HG03432 (cell line): Measurements from ENCODE around the gene BRD7.

Experiments used
- ATAC-seq: cut with Tn5 transposase; IDR thresholded peaks from one replicate; pipeline ENCODE4 v1.9.1; 2021; ENCODE audit warnings: mild to moderate bottlenecking, moderate library complexity; ENCODE audit not compliant: unreplicated experiment

The BRD7 gene

DNA sequence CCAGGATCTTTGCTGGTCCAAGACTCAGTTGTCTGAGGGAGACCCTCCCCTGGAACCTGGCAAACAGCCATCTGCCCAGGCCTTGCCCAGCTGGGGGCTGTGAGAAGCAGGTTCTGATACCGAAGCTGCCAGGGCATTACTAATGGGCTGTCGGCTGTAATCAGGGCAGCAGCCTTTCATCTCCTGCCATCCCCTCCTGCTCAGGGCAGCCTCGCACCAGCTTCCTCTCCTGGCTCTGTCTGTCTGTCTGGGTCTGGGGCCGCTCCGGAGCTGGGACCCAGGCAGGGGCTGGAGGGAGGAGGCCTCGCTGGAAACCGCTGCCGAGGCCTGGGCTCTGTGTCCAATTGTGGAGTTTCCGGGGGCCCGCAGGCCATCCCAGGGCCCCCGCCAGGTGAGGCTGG, 21.6 kb upstream of the BRD7 start:
- ATAC-seq: no peak

DNA sequence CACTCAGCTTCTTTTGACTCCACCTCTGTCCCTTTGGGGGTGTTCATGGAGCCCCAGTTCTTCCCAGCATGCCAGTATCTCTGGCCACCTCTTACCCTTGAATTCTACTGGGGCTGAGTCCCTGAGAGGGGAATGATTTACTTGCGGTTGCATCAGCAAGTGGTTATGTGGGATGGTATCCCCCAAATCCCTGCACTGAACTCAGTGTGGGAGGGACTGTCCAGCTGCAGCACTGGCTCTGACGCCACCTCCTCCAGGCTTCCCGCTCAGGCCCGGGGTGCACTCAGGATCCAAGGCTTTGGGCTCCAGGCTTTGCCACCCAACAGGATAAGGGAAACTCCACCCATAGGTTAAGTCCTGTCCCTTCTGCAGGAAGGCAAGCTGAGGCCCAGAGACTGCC, 21.1 kb upstream of the BRD7 start:
- no peak for ATAC-seq

DNA sequence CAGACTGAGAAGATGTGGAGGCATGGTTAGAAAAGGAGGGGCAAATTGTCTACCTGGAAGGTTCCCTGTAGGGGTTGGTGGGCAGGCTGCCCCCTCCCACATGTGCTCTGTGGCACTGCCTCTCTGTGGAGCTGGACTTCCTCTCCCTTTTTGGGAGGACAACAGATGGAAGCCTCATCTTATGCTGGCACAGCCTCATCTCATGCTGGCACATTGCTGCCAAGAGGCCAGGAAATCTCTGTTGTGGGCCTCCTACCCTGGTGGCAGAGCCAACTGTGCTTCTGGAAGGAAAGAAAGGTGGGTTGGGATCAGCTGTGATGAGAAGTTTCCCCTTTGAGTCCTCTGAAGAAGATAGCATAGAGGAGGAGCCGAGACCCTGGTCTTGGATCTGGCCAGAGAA, 19.7 kb upstream of the BRD7 start:
- no peak for ATAC-seq

DNA sequence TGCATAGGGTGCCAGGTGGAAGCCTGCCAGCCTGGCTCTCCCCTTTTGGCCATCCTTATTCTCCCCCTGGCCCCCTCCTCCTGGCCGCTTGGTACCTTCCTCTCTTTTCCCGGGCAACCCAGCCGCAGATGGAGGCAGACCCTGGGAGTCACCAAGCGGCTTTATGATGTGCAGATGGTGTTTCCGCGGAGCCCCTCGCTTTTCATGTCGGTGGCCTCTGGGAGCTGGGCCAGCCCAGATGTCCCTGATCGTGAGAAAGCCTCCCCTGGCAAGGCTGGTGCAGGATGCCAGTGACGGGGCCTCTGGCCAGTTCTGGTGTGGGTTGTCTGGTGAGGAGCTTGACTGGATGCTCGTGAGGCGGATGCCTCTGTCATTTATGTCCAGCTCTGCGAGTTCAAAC, 18.0 kb upstream of the BRD7 start:
- no peak for ATAC-seq

DNA sequence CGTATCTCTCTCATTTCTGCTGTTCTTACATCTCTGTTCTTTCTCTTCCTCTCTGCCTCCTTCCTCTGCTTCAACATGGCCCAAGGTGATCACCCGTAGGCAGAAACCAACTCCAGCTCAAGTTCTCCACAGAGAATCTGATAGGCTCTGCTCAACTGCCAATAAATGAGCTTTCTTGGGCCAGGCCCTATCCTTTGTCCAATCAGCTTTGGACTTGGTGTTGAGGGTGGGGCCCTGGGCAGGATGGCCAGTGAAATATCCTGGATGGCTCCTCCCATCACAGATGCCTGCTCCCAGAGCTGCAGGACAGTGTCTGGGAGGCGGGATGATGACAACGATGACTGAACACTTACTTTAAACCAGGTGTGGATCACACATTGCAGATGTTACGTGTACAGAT, 17.4 kb upstream of the BRD7 start:
- no peak for ATAC-seq

DNA sequence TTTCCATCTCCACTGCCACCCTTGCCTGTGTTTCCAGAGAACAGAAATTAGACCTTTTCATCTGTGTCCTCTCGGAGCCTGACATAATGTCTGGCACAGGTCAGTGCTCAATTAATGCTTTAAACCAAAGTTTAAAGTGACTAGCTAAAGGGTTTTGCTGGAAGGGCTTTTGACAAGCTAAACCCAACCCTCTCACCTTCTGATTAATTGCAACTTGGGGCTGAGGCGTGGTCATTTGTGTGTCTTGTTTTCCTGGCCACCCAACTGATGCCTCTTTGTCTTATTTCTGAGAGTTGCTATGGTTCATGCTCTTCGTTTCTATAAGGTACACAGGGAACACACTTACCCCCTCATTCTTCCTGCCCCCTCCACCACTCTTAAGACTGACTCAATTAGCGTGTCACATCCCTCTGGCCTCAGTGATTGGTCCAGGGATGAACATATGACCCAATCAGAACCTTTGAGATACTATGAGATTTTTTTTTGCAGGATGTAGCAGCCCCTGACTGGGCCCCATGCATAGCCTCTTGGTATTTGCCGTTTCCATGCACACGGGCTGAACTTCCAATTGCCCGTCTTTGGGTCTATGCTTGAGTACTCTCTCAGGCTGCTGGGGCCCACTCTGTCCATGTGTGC, 15.8 kb upstream of the BRD7 start:
- no peak for ATAC-seq

DNA sequence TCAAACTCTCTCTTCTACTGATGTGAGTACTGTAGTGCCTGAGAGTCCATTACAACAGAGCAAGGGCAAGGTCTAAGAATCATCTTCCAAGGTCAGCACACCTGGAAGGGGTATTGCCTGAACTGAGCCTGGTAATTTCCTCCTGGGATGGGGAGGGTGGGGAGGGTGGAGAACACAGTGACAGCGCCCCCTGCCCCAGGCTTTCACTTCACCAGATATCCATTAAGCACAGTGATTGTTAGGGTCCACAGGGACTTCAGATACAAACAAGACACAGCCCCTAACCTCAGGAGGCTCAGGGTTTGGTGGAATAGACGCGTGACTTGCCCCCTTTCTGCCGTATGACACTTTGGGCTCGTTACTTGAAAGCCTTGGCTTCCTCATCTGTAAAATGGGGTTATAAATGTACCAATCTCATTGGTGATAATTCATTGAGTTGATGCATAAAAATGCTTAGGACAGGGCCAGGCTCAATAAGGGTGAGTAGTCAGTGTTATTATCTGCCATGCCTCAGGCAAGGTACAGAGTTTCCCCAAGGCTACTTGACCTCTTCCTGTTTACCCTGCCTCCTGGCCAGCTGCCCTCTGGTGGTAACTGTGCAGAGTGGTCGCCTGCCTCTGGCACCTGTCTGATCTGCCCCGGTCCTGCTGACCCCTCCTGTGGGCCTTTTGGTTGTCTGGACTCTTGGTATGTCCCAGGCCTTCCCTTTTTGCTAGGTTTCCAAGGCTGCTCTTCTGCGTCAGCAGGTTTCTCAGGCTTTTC, 13.1 kb upstream of the BRD7 start:
- no peak for ATAC-seq

DNA sequence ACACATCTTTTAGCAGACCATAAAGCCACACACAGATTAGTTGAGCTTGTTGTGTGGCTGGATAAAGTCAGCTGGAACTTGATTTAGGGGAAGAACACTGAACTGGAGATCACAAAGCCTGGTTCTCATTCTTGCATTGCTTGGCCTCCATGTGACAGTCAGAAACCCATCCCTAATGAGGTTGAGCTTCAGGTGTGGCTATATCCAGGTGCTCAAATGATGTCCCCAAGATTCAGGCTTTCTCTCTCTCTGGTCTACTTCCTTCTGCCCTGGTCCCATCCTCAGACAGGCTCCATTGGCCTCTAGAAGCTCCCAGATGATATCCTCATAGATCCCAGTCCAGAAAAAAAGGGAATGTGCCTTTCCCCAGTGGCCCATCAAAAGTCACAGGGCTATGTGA, 9.6 kb upstream of the BRD7 start:
- ATAC-seq: no peak

DNA sequence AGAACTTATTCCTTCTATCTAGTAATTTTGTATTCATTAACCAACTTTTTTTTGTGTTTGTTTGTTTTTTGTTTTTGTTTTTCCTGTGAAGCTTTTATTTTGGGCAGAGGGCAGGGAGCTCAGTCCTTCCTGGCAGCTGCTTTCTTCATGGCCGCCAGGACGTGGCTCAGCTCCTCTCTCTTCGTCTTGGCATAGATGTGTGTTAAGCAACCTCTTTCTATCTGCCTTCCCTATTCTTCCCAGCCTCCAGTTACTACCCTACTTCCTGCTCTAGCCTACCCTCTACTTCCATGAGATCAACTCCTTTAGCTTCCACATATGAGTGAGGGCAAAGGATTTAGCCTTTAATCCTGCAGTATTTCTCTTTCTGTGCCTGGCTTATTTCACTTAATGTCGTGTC, 8.2 kb upstream of the BRD7 start:
- ATAC-seq: no peak

DNA sequence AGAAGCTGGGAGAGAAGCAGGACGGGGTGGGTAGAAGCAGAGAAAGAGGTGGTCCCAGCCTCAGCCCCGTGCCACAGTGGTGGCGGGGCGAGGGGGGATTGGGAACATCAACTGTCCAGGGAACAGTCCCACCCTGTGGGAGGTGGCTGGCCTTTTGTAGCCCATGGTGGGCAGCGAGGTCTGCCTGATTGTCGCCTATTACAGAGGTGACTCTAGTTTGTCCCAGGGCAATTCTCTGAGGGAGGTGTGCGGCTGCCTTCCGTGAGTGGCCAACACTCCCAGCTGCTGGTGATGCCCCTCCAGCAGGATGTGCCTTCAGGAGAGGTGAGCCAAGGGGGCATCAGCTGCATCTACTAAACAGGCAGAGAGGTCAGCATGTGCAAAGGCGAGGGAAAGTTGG, 5.0 kb upstream of the BRD7 start:
- ATAC-seq: no peak

DNA sequence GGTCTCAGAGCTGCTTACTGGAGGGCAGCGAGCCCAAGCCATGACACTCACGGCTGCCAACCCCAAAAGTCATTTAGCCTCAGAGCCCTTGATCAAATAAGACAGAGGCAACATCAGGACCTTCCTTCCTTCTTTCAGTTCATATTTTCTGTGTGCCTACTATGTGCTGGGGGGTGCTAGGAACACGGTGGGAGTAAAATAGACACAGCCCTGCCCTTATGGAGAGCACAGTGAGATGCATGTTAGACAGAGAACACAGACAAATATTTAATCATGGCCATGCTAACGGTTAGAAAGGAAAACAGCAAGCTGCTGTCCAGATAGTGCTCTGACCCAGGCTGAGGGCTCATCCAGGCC, 4.5 kb upstream of the BRD7 start:
- no peak for ATAC-seq

DNA sequence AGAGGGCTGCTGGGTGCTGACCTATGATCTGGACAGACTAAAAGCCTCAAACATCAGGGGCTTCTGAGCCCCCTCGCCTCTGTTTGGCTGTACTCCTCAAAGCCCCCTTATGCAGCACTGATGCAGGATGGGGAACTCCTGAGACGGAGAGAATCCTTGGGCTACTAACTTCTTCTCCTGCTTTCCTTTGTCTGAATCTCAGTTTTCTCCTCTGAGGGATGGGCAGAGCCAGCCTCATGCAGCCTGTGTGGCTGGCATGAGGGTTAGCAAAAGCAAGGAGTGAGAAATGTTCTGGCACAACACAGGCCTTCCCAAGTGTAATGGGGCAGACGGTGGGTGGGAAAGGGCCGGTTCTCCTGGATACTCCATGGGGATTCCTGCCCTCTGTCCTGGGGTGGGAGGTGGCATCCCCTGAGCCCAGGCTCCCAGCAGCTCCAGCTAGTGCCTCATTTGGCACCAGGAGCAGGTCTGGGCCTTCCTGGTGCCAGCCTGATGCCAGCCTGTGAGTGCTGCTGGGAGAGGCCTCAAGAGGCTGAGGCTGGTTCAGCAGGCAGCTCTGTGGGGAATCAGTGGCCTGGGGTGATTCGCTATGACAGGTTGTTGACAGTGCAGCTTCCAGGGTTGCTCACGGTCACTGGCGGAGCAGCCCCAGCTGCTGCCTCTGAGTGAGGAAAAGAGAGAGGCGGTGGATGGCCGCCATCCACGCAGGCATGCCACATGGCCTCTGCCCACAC, 4.0 kb upstream of the BRD7 start:
- no peak for ATAC-seq

DNA sequence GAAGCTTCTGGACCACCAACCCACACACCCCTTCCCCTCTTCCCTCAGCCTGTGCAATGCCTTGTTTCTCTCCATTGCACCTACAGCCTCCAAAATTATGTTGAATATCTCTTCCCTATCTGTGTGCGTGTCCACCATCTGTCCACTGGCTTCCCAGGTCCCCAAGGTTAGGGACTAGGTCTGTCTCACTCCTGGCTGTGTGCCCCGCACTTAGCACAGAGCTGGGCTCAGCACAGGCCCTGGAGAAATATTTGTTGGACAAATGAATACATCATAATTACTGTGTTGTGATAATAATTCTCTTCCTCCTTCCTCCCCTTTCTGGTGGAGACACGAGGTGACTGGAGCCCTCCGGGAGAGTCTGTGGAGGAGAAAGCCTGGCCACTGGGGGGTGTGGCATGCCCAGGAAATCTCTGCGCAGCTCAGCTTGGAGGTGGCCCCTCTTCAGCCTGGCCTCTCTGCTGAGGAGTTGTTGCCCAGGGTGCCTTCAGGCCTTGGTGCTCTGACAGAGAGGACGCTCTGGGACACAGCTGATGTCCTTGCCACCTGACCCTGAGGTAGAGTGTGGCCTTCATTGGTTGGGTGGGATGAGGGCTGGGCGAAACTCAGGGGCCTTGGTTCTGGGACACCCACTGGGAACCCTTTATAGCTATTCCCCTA, 3.3 kb upstream of the BRD7 start:
- ATAC-seq: no peak

DNA sequence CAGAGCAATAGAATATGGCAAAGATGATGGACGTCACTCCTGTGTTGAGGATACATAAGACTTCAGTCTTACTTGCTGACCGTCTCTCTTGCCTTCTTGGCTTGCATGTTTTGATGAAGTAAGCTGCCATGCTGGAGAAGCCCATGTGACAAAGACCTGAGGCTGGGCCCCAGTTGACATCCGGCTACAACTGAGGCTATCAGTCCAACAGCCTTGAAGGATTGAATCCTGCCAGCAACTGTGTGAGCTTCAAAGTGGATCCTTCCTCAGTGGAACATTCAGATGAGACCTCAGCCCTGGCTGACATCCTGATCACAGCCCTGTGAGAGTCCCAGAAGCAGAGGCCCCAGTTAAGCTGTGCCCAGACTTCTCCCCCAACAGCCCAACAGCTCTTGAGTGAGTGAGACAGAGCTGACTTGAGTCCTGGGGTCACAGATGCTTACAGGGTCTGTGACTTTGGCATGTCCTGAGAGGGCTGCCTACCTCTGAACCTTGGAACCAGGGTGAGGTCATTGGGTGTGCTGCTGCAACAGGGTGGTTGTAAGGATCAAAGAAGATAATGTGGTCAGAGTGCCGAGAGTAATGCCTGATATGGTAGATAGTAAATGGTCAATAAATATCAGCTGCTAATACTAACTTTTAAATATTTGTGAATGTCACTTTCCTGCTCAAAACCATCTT, 2.4 kb upstream of the BRD7 start:
- ATAC-seq: no peak

DNA sequence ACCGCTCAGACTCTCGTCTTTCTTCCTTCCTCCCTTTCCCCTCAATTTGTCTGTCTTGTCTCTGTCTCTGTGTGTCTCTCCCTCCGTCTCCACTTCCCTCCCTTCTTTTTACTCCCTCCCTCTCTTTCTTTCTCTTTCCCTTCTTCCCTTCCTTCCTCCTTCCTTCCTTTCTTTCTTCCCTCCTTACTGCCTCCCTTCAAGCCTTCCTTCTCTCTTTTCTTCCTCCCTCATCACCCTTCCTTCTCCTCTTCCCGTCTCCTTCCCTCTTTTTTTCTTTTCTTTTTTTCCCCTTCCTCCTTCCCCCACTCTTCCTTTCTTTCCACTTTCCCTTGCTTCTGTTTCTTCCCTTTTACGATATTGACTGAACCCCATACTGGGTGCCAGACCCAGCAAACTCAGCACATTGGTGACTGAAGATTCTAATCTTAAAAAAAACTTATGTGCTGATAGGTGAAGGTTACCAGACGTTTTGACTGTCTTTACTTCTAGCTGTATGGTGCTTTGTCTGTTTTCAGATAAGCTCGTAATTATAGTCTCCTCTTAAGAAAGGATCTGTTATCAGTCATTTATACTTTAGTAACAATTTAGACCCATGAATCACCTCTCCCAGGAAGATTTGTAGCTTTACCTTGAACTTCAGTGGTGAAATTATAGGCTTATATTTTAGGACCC, 481 bp upstream of the BRD7 start:
- no peak for ATAC-seq

DNA sequence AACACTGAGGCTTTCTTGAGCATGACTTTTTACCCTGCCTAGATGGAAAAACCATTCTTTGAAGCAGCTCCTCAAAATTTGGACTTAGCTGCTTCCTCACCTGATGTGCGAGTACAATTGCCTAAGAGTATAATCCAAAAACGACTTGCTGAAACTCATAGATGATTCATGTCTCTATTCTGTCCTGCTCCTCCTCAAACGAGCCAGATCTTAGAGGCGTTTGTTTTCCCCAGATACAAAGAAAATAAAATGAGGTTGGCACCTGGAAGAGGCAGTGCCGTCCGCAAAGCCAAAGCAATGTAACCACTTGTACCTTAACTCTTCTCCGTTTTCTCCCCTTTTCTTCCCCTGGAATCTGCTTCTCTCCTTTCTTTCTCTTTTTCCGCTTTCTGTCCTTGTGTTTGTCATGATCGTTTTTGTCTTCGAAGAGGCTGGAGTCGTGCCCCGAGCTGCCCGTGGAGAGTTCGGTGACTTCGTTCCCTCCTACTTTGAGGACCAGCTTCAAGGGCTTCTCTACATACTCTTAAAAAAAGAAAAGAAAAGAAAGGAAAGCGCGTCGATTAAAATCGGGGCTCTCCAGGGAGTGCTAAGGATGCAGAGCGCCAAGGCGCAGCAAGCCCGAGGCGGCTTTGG, 895 bp downstream of the BRD7 start:
- no peak for ATAC-seq

DNA sequence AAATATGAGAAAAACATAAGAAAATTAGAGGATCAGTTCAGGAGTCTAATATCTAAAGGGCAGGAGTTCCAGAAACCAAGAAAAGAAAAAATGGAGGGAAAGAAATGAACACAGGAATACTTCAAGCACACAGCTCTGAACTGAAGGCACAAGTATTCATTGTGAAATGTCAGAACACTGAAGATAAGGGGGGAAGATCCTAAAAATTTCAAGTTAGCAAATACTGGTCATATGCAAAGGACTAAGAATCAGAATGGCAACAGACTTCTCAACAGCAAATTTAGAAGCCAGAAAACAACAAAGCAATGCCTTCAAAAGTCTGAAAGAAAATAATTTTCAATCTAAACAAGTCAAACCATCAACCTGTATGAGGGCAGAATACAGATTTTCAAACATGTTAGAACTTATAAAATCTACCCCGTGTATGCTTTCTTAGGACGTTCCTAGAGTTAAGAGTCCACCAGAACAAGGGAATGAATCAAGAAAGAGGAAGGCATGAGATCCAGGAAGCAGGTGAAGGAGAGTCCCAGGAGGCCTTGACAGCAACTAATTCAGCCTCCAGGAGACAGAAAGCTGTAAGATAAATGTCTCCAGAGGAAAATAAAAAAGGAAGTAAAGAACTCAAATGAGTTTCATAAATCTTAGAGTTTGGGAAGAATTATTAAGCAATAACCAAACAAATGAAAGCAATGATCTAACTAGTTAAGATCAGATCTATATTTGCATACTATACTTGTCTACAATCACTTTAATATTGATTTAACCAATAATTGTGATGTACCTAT, 2.8 kb downstream of the BRD7 start:
- ATAC-seq: no peak

DNA sequence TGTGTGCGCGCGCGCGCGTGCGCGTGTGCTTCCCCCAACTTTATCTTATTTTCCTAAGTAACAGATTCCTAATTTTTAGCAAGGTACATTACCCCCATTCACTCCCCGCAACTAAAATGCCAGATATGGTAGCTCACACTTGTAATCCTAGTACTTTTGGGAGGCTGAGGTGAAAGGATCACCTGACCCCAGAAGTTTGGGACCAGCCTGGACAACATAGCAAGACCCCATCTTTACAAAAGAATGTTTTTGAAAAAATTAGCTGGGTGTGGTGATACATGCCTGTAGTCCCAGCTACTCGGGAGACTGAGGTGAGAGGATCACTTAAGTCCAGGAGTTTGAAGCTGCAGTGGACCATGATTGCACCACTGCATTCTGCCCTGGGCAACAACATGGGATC, 5.1 kb downstream of the BRD7 start:
- no peak for ATAC-seq

DNA sequence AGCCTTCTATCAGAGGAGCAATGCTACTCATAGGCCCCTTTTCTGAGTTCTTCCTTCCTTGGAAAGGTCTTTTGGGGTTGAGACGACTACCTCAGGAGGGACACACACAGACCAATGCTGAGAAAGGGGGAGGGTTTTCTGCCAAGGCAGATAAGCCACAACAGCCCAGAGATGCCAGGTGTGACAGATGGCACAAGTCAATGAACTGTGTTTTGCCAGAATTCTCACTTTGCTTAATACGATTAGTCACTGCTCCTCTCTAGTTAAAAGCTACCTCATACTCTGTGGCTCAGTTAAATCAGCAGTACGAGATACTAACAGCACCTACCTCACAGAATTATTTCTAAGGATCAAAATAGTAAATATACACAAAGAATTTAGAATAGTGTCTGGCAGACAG, 8.0 kb downstream of the BRD7 start:
- no peak for ATAC-seq
